Tibial nerve (tissue), 4 donors: Measurements from ENCODE around the gene BCKDHB. TPM values are rescaled to one million over a fixed set of nuclear protein-coding genes. Genes with fewer than 3 reads are reported as not detected.

ENCODE experiments used
- DNase-seq, 2 donors: peaks; one replicate each; pipeline ENCODE4 v3.0.0-alpha.2; 2019; ENCODE audit warnings: low spot score in 2 of 2
- H3K27ac ChIP-seq, 4 donors: fragments of 200-600 bp; sonication (generic) in 3 of 4; one replicate each; pipeline ENCODE4 v1.5.1; 2017 to 2019; ENCODE audit warnings: mild to moderate bottlenecking in 1 of 4
- H3K27me3 ChIP-seq, 2 donors: fragments of 200-600 bp; sonication (generic) in 1 of 2; one replicate each; pipeline versions ENCODE4 v1.5.1 to v1.6.0; 2017 to 2019
- H3K36me3 ChIP-seq, 3 donors: fragments of 200-600 bp; sonication (generic); one replicate each; pipeline ENCODE4 v1.5.1; 2018 to 2019
- H3K4me1 ChIP-seq, 4 donors: fragments of 200-600 bp; sonication (generic) in 3 of 4; one replicate each; pipeline ENCODE4 v1.5.1; 2017 to 2019
- H3K4me3 ChIP-seq, 4 donors: fragments of 200-600 bp; sonication (generic) in 3 of 4; one replicate each; pipeline ENCODE4 v1.5.1; 2017 to 2019; ENCODE audit warnings: mild to moderate bottlenecking in 1 of 4, moderate library complexity in 1 of 4
- H3K9me3 ChIP-seq, 4 donors: fragments of 200-600 bp; sonication (generic) in 3 of 4; one replicate each; pipeline ENCODE4 v1.5.1; 2017 to 2019
- EP300 ChIP-seq, 2 donors: sonication (generic); formaldehyde crosslinking; IDR thresholded peaks; one replicate each; pipeline ENCODE4 v1.6.1; 2017; ENCODE audit warnings: antibody characterized with exemption in 2 of 2, mild to moderate bottlenecking in 1 of 2
- POLR2A ChIP-seq, 2 donors: fragments of 450-650 bp; IDR thresholded peaks; one replicate each; pipeline ENCODE4 v1.6.1; 2017; ENCODE audit warnings: antibody characterized with exemption in 2 of 2, mild to moderate bottlenecking in 2 of 2, moderate library complexity in 2 of 2
- WGBS, 2 donors: methylation state at CpG; one replicate each; pipeline ENCODE4 v1.1.5; 2018; 5-methylcytosine and 5-hydroxymethylcytosine counted together
- total RNA-seq, 4 donors: library from RNA; depleted of rRNA; stranded (reverse); fragments of >200 nt; gene quantifications; one replicate each; pipeline ENCODE4 v1.1.0, GENCODE V29; 2016
- TF ChIP-seq, protein P1 (sequence below), 5 experiments: fragments of 200-600 bp in 3 of 5; fragments of 450-650 bp in 2 of 5; sonication (generic) in 3 of 5; IDR thresholded peaks; one replicate each; pipeline ENCODE4 v1.5.1; 2016 to 2019; ENCODE audit warnings: antibody characterized with exemption in 5 of 5, mild to moderate bottlenecking in 3 of 5, moderate library complexity in 2 of 5

Gene BCKDHB
- total RNA-seq, 4 donors from 2014 or later, result 13.5 to 28.7 (median 23.4) TPM

DNA sequence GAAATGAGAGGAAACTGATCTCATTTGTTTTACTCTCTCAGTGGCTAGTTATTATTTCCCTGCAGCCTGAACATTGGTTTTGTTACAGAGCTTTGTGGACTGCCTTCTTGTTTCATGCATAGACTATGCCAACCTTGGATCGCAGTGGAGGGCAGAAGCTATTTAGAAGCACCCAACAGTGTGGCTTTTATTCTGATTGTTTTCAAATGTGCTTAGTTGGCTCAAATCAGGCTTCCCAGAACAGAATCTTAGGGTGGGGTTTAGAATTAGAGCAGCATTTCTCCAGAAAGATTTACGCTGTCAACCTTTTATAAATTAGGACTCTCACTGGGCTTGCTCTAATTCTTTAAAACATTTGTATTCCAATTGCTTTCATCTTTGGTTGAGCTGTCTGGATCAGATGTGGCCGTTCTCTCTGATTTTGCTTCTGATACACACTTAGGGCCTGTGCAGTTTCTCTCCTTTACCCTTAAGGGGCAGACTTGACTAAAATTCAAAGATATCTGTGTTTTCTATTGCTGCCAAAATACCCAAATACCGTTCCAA, 210.3 kb downstream of the BCKDHB start:
- Histone ChIP-seq H3K36me3 (no peaks in the 10 kb centered on the region), H3K9me3 (peaks cover 0 to 8% (median 0%) of the 10 kb centered on the region in 4 donors), H3K4me1 (peaks cover 0 to 21% (median 0%) of the 10 kb centered on the region in 4 donors), H3K27me3 (no peaks in the 10 kb centered on the region), H3K4me3 (no peak overlapping the region), H3K27ac (peak overlapping the region in 2 of 4 donors; percentile 9 to 61)
- WGBS, 2 donors, result 20 to 34% methylated on average over 4 of the region's 4 CpGs
- TF ChIP-seq POLR2A (IDR thresholded peaks at IDR 0.05), result no peak
- TF ChIP-seq, protein P1, sequence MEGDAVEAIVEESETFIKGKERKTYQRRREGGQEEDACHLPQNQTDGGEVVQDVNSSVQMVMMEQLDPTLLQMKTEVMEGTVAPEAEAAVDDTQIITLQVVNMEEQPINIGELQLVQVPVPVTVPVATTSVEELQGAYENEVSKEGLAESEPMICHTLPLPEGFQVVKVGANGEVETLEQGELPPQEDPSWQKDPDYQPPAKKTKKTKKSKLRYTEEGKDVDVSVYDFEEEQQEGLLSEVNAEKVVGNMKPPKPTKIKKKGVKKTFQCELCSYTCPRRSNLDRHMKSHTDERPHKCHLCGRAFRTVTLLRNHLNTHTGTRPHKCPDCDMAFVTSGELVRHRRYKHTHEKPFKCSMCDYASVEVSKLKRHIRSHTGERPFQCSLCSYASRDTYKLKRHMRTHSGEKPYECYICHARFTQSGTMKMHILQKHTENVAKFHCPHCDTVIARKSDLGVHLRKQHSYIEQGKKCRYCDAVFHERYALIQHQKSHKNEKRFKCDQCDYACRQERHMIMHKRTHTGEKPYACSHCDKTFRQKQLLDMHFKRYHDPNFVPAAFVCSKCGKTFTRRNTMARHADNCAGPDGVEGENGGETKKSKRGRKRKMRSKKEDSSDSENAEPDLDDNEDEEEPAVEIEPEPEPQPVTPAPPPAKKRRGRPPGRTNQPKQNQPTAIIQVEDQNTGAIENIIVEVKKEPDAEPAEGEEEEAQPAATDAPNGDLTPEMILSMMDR (IDR thresholded peaks at IDR 0.05), result peak in 3 of 5 experiments; percentile 8 to 20 (median 16)
- no peak for DNase-seq

DNA sequence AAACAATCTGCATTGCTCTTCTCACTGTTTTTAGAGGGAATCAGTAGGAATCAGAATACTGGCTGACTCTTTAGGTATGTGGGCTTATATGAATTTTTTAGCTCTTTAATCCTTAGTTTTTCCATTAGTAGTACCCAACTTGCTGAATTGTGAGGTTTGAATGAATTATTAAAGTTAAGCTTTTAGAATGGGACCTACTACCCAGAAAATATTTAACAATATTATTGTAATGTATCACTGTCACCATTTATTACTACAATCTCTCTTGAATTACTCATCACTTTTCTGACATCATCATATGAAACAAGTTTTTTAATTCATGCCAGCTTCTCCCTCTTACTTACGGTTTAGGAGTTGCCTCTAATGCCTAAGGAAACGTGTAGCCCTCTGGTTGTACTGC, 212.7 kb downstream of the BCKDHB start:
- Histone ChIP-seq H3K36me3 (no peaks in the 10 kb centered on the region), H3K4me1 (peaks cover 0 to 21% (median 0%) of the 10 kb centered on the region in 4 donors), H3K9me3 (no peaks in the 10 kb centered on the region), H3K4me3 (no peak overlapping the region), H3K27ac (no peak overlapping the region), H3K27me3 (no peaks in the 10 kb centered on the region)
- TF ChIP-seq POLR2A (IDR thresholded peaks at IDR 0.05), result no peak
- TF ChIP-seq, protein P1 (IDR thresholded peaks at IDR 0.05), result no peak
- no peak for TF ChIP-seq EP300 (IDR thresholded peaks at IDR 0.05)
- no peak for DNase-seq
- WGBS, 2 donors, result 51 to 59% methylated on average over 2 of the region's 2 CpGs

GRCh38 chr6:80321011-80321410, 214.5 kb downstream of the BCKDHB start:
- Histone ChIP-seq H3K4me3 (no peak overlapping the region), H3K36me3 (no peaks in the 10 kb centered on the region), H3K4me1 (peaks cover 0 to 23% (median 0%) of the 10 kb centered on the region in 4 donors), H3K27ac (no peak overlapping the region), H3K27me3 (no peaks in the 10 kb centered on the region), H3K9me3 (no peaks in the 10 kb centered on the region)
- DNase-seq, result no peak
- TF ChIP-seq EP300 (IDR thresholded peaks at IDR 0.05) (no peak), POLR2A (IDR thresholded peaks at IDR 0.05) (no peak)
- TF ChIP-seq, protein P1 (IDR thresholded peaks at IDR 0.05), result no peak
- WGBS, 2 donors, result 87 to 88% methylated on average over 2 of the region's 2 CpGs

DNA sequence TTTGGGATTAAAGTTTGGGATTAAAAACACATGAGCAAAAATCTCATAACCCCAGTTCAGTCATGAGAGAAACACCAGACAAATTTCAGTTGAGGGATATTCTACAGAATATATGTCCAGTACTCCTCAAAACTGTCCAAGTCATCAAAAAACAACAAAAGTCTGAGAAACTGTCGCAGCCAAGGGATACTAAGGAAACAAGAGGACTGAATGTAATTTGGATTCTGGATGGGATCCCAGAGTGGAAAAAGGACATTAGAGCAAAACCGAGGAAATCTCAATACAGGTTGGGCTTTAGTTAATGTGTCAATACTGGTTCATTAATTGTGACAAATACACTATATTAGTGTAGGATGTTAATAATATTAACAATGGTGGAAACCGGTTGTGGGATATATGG, 219.3 kb downstream of the BCKDHB start:
- no peak for DNase-seq
- WGBS, 2 donors, result 26 to 42% methylated on average over 3 of the region's 3 CpGs
- no peaks in the 10 kb centered on the region for H3K36me3 ChIP-seq
- no peak overlapping the region for H3K4me3 ChIP-seq
- no peak overlapping the region for H3K27ac ChIP-seq
- H3K9me3 ChIP-seq, result no peaks in the 10 kb centered on the region
- no peaks in the 10 kb centered on the region for H3K27me3 ChIP-seq
- no peak for TF ChIP-seq EP300 (IDR thresholded peaks at IDR 0.05)
- no peak for TF ChIP-seq POLR2A (IDR thresholded peaks at IDR 0.05)
- TF ChIP-seq, protein P1 (IDR thresholded peaks at IDR 0.05), result no peak
- H3K4me1 ChIP-seq, result peaks cover 0 to 9% (median 0%) of the 10 kb centered on the region in 4 donors

GRCh38 chr6:80328652-80329051, 222.2 kb downstream of the BCKDHB start:
- 19 to 26% methylated on average over 1 of the region's 1 CpG for WGBS, 2 donors
- TF ChIP-seq, protein P1 (IDR thresholded peaks at IDR 0.05), result no peak
- TF ChIP-seq POLR2A (IDR thresholded peaks at IDR 0.05), result no peak
- no peak for TF ChIP-seq EP300 (IDR thresholded peaks at IDR 0.05)
- Histone ChIP-seq H3K9me3 (no peaks in the 10 kb centered on the region), H3K4me3 (no peak overlapping the region), H3K27me3 (no peaks in the 10 kb centered on the region), H3K36me3 (no peaks in the 10 kb centered on the region), H3K27ac (no peak overlapping the region), H3K4me1 (peaks cover 0 to 13% (median 0%) of the 10 kb centered on the region in 4 donors)
- no peak for DNase-seq
